RWPE1 (cell line): Measurements from ENCODE around the gene TNFSF11.

Source experiments
- CTCF ChIA-PET: fragments of 350-600 bp; sonication (Branson Sonifier 250); formaldehyde crosslinking; extraction: SDS; loops from one replicate; lab custom pipeline; 2021; lab: Yijun Ruan, JAX
- POLR2A ChIA-PET: fragments of 400-600 bp; formaldehyde crosslinking; extraction: SDS; loops from one replicate; lab custom pipeline; 2020; ENCODE audit warnings: antibody characterized with exemption; ENCODE audit not compliant: low non-redundant PET; lab: Yijun Ruan, JAX
- DNase-seq: peaks from one replicate; pipeline ENCODE4 v3.0.0; 2012; ENCODE audit warnings: low spot score
- H3K27ac ChIP-seq: fragments of 450-650 bp; 2 replicates; pipeline ENCODE4 v1.5.1; 2017
- TF ChIP-seq, protein P1 (sequence below): fragments of 450-650 bp; conservative IDR thresholded peaks from 2 replicates; pipeline ENCODE4 v1.5.1; 2017; ENCODE audit warnings: low read depth, mild to moderate bottlenecking

TNFSF11 gene

GRCh38 chr13:42603571-42603970 lies 29.6 kb downstream of the TNFSF11 start:
- no peak for DNase-seq
- CTCF ChIA-PET: no interaction called here
- POLR2A ChIA-PET: no interaction called here
- no peak overlapping the region for H3K27ac ChIP-seq
- TF ChIP-seq, protein P1, sequence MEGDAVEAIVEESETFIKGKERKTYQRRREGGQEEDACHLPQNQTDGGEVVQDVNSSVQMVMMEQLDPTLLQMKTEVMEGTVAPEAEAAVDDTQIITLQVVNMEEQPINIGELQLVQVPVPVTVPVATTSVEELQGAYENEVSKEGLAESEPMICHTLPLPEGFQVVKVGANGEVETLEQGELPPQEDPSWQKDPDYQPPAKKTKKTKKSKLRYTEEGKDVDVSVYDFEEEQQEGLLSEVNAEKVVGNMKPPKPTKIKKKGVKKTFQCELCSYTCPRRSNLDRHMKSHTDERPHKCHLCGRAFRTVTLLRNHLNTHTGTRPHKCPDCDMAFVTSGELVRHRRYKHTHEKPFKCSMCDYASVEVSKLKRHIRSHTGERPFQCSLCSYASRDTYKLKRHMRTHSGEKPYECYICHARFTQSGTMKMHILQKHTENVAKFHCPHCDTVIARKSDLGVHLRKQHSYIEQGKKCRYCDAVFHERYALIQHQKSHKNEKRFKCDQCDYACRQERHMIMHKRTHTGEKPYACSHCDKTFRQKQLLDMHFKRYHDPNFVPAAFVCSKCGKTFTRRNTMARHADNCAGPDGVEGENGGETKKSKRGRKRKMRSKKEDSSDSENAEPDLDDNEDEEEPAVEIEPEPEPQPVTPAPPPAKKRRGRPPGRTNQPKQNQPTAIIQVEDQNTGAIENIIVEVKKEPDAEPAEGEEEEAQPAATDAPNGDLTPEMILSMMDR: no peak

DNA sequence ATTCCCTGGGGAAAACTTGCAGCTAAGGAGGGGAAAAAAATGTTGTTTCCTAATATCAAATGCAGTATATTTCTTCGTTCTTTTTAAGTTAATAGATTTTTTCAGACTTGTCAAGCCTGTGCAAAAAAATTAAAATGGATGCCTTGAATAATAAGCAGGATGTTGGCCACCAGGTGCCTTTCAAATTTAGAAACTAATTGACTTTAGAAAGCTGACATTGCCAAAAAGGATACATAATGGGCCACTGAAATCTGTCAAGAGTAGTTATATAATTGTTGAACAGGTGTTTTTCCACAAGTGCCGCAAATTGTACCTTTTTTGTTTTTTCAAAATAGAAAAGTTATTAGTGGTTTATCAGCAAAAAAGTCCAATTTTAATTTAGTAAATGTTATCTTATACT lies 33.6 kb downstream of the TNFSF11 start:
- CTCF ChIA-PET: interaction anchor here (0.6 kb wide), 1 partner anchor 1583 kb away, joined by 3 read pairs; no protein-coding TSS in a partner anchor
- TF ChIP-seq, protein P1: no peak
- no peak overlapping the region for H3K27ac ChIP-seq
- DNase-seq: no peak
- POLR2A ChIA-PET: no interaction called here

DNA sequence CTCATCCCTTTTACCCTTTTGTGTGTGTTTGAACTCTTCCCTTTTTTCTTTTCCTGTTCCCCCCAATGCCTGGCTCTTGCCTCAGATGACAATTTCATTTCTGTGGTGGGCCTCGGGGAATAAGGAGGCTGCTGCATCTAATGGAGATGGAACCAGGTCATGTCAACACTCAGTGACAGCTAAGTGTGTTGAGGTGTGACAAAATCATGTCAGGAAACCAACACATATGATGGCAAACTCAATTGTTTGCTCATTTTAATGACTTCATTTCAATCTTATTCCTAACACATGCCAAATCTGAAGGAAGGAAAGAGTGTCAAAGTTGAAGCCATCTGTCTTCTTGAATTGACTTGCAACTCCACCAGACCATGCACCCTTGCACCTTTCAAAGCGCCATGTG lies 36.7 kb downstream of the TNFSF11 start:
- H3K27ac ChIP-seq: no peak overlapping the region
- TF ChIP-seq, protein P1: no peak
- DNase-seq: no peak
- POLR2A ChIA-PET: no interaction called here
- CTCF ChIA-PET: interaction anchor here (0.6 kb wide), 1 partner anchor 348 kb away, joined by 3 read pairs; no protein-coding TSS in a partner anchor

GRCh38 chr13:42611086-42611779 lies 37.3 kb downstream of the TNFSF11 start:
- CTCF ChIA-PET: no interaction called here
- TF ChIP-seq, protein P1: no peak
- DNase-seq: no peak
- no peak overlapping the region for H3K27ac ChIP-seq
- POLR2A ChIA-PET: no interaction called here

GRCh38 chr13:42612021-42612765 lies 38.2 kb downstream of the TNFSF11 start:
- ChIA-PET CTCF (no interaction called here), POLR2A (no interaction called here)
- DNase-seq: no peak
- TF ChIP-seq, protein P1: no peak
- no peak overlapping the region for H3K27ac ChIP-seq

- TF ChIP-seq, protein P1: no peak
- no peak for DNase-seq
- POLR2A ChIA-PET: no interaction called here
- CTCF ChIA-PET: interaction anchor here (0.6 kb wide), 1 partner anchor 472 kb away, joined by 3 read pairs; no protein-coding TSS in a partner anchor
- no peak overlapping the region for H3K27ac ChIP-seq
These were observed 40.6 kb downstream of the TNFSF11 start for GRCh38 chr13:42614436-42615035.
